Hepatocyte (in vitro differentiated cells): Measurements from ENCODE around the gene SLC6A2.

Experiments
- CTCF ChIP-seq: fragments of 200-600 bp; sonication (generic); IDR thresholded peaks from 2 replicates; pipeline ENCODE4 v1.5.1; 2016; ENCODE audit warnings: antibody characterized with exemption, mild to moderate bottlenecking; ENCODE audit not compliant: poor library complexity
- EZH2 ChIP-seq: fragments of 200-600 bp; sonication (generic); IDR thresholded peaks from 2 replicates; pipeline ENCODE4 v1.6.1; 2016; ENCODE audit warnings: antibody characterized with exemption, mild to moderate bottlenecking, borderline replicate concordance

GRCh38 chr16:55664786-55665407 is 9.1 kb downstream of the SLC6A2 start:
- TF ChIP-seq CTCF (no peak), EZH2 (no peak)
